GM21576 (cell line): Measurements from ENCODE around the gene RAB44.

Experiments used
- ATAC-seq: cut with Tn5 transposase; IDR thresholded peaks from one replicate; pipeline ENCODE4 v1.9.1; 2021; ENCODE audit warnings: mild to moderate bottlenecking, moderate library complexity; ENCODE audit not compliant: unreplicated experiment

RAB44 gene

DNA sequence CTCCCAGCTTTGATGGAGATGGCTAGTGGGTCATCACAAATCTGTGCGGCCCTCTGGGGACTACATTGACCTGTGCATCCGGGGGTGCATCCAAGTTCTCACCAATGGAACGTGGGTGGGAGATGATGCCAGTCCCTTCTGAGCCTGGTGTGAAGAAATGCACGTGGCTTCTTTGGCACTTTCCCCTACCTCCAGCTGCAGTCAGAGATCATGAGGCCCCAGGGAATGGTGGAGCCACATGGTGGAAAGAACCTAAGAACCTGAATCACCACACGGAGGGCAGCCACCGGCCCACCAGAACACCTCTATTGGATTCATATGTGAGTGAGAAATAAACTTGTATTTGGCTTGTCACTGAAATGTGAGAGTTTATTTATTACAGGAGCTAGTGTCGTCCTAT, 29.0 kb upstream of the RAB44 start:
- no peak for ATAC-seq

DNA sequence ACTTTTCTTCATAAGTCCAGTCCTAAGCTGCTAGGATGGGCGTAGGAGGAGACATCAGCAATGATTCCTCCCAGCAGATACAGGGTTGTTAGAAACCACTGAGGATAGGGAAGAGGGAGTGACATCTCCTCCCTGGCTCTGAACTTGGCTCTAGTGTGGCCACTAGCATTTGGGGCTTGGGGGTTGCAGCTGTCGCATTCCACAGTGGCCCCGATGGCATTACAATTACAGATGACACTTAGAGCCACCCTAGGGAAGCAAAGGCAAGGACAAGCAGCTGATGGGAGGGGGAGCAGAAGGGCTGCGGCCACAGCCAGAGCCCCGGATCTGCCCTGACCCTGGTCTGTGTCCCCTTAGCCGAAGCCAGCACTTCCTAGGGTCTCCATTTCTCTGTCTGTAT, 28.6 kb upstream of the RAB44 start:
- ATAC-seq = no peak

- no peak for ATAC-seq
Observed at GRCh38 chr6:36670271-36670670, 27.4 kb upstream of the RAB44 start.

- ATAC-seq = no peak
Observed at GRCh38 chr6:36671687-36672375, 25.8 kb upstream of the RAB44 start.

- no peak for ATAC-seq
Observed at GRCh38 chr6:36673882-36674281, 23.7 kb upstream of the RAB44 start.

DNA sequence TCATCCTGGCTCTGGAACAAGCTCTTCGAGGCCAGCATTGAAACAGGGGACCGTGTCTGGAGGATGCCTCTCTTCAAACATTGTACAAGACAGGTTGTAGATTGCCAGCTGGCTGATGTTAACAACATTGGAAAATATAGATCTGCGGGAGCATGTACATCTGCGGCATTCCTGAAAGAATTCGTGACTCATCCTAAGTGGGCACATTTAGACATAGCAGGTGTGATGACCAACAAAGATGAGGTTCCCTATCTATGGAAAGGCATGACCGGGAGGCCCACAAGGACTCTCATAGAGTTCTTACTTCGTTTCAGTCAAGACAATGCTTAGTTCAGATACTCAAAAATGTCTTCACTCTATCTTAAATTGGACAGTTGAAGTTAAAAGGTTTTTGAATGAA, 22.7 kb upstream of the RAB44 start:
- no peak for ATAC-seq

DNA sequence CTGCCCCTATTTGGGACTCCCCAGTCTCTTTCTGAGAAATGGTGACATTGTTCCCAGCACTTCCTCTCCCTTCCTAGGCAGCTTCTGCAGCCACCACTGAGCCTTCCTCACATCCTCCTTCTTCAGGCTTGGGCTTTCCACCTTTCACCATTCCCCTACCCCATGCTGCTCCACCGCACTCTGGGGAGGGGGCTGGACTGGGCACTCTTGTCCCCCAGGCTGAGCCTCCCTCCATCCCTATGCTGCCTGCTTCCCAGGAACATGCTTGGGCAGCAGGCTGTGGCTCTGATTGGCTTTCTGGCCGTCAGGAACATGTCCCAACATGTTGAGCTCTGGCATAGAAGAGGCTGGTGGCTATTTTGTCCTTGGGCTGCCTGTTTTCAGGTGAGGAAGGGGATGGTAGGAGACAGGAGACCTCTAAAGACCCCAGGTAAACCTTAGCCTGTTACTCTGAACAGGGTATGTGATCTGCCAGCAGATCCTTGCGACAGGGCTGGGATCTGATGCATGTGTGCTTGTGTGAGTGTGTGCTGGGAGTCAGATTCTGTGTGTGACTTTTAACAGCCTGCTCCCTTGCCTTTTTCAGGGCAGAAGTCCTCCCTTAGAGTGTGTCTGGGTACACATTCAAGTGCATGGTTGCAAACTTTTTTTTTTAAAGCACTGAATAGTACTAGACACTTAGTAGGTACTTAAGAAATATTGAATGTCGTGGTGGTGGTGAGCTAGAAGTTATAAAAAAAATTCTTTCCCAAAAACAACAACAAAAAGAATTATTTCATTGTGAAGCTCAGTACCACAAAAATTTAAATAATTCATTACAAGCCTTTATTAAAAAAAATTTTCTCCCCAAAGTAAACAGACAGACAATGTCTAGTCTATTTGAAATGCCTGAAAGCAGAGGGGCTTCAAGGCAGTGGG, 21.2 kb upstream of the RAB44 start:
- ATAC-seq = no peak

DNA sequence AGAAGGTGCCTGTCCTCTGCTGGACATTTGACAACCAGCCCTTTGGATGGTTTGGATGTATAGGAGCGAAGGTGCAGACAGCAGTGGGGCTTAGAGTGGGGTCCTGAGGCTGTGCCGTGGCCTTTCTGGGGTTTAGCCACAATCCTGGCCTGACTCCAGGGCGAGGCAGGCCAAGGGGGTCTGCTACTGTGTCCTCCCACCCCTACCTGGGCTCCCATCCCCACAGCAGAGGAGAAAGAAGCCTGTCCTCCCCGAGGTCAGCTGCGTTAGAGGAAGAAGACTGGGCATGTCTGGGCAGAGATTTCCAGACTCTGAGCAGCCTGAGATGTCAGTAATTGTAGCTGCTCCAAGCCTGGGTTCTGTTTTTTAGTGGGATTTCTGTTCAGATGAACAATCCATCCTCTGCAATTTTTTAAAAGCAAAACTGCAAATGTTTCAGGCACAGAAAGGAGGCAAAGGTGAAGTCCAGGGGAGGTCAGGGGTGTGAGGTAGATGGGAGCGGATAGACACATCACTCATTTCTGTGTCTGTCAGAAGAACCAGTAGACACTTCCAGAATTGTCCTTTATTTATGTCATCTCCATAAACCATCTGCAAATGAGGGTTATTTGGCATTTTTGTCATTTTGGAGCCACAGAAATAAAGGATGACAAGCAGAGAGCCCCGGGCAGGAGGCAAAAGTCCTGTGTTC, 20.4 kb upstream of the RAB44 start:
- ATAC-seq = no peak

DNA sequence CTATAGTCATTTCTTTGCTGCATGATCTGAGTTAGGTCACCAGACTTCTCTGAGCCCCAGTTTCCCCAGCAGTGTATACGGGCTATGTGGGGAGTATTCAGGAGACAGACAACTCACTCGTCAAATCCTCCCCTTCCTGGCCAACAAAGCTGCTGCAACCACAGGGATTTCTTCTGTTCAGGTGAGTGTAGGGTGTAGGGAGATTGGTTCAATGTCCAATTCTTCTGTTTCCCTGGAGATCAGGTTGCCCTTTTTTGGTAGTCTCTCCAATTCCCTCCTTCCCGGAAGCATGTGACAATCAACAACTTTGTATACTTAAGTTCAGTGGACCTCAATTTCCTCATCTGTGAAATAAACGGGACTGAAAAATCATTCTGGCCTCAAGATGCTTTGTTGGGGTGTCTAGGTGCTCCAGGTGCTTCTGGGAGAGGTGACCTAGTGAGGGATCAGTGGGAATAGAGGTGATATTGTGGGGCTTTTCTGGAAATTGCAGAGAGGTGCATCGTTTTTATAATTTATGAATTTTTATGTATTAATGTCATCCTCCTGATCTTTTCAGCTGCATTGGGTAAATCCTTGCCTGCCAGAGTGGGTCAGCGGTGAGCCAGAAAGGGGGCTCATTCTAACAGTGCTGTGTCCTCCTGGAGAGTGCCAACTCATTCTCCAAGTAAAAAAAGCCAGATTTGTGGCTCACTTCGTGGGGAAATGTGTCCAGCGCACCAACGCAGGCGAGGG, 19.7 kb upstream of the RAB44 start:
- no peak for ATAC-seq

- peak; percentile 33 for ATAC-seq
Observed at GRCh38 chr6:36678488-36679042, 19.1 kb upstream of the RAB44 start, which contains the start of gene CDKN1A. TSS of gene CDKN1A (plus strand) at chr6:36678714. CDS start at chr6:36684102, 5,388 bp downstream.

GRCh38 chr6:36679043-36679833, 18.4 kb upstream of the RAB44 start:
- ATAC-seq = no peak

DNA sequence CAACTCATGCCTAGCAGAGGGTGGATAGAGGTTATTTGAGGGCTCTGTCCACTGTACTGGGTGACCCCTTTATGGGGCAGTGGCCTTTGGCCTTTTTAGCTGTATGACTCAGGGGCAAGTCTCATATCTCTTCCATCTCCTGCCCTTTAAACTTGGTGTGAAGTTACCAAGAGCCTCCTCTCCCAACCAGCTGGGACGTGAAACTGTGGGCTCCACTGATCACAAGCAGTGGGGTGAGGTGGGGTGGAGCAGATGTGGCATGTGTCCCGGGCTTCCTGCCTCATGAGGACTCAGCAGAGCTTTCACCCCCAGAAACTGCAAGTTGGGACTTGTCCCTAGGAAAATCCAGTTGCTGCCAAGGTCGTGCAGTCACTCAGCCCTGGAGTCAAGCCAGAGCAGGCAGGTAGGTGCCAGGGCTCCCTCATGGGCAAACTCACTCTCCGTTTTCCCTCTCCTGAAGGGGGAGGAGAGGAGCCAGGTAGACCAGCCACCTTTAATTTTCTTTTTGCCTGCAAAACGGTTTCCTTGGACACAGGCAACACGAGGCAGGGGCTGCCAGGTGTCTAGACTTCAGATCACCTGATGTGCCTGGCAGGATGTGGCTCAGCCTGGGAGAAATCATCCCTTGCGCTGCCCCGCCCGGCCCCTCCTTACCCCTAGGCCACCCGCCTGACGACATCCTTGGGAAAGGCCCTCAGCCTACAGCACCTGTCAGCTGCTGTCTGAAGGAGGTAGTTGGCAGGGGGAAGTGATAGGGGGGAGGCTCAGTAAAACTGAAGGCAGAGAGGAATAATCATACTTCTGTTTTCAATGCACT, 15.1 kb upstream of the RAB44 start:
- peak; percentile 29 for ATAC-seq

DNA sequence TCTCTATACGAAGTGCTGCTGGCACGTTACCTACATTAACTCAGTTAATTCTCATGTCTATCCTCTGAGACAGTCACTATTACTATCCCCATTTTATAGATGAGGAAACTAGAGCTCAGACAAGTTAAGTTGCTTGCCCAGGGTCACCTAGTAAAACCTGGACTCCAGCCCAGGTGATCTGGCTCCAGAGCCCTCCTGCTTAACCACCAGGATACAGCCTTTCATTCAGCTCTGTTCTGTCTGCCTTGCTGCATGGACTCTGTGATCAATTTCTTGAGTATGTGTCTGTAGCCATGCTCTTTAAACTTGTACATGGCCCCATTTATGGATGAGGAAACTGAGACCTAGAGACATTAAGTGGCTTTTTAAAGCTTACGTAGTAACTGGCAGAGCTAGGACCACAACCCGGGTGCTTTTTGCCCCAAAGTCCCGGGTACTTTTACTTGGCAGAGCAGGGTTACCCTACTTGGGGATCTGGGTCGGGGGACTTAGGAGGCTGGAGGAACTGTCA, 14.4 kb upstream of the RAB44 start:
- no peak for ATAC-seq

DNA sequence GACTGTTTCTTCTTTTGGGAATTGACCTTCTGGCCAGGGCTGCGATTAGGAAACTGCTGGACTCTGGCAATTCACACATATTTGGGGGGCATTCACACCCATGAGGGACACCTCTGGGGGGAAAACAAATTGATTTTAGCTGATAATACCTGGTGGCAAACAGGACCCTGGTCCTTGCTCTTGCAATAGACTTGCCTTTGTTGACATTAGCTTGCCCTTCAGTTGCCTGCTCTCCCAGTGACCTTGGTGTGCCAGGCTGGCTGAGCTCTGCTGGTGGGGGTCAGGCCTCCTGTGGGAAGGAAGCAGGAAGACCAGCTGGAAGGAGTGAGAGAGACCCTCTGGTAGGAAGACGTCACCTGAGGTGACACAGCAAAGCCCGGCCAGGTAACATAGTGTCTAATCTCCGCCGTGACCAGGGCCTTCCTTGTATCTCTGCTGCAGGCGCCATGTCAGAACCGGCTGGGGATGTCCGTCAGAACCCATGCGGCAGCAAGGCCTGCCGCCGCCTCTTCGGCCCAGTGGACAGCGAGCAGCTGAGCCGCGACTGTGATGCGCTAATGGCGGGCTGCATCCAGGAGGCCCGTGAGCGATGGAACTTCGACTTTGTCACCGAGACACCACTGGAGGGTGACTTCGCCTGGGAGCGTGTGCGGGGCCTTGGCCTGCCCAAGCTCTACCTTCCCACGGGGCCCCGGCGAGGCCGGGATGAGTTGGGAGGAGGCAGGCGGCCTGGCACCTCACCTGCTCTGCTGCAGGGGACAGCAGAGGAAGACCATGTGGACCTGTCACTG, 13.8 kb upstream of the RAB44 start:
- no peak for ATAC-seq

- ATAC-seq = no peak
Observed at GRCh38 chr6:36684447-36684812, 13.2 kb upstream of the RAB44 start.

DNA sequence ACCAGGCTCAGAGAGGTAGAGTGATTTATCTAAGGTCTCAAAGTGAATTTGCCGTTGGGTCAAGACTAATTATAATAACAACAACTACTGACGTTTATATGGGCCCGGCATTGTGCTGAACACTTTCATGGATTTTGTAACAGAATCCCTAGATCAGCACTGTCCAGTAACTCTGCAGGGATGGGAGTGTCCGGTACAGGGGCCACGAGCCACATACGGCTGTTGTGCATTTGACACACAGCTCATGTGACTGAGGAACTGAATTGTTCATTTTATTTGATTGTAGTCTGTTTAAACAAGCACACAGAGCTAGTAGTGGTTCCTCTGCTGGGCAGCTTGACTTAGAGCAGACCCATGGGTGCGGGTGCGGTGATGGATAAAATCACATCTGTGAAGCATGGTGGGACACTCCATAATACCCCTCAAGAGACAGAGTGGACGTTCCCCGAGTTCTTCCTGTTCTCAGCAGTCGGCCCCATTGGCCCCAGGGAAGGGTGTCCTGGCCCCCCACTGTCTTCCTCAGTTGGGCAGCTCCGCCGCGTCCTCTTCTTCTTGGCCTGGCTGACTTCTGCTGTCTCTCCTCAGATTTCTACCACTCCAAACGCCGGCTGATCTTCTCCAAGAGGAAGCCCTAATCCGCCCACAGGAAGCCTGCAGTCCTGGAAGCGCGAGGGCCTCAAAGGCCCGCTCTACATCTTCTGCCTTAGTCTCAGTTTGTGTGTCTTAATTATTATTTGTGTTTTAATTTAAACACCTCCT, 12.3 kb upstream of the RAB44 start:
- ATAC-seq = no peak

DNA sequence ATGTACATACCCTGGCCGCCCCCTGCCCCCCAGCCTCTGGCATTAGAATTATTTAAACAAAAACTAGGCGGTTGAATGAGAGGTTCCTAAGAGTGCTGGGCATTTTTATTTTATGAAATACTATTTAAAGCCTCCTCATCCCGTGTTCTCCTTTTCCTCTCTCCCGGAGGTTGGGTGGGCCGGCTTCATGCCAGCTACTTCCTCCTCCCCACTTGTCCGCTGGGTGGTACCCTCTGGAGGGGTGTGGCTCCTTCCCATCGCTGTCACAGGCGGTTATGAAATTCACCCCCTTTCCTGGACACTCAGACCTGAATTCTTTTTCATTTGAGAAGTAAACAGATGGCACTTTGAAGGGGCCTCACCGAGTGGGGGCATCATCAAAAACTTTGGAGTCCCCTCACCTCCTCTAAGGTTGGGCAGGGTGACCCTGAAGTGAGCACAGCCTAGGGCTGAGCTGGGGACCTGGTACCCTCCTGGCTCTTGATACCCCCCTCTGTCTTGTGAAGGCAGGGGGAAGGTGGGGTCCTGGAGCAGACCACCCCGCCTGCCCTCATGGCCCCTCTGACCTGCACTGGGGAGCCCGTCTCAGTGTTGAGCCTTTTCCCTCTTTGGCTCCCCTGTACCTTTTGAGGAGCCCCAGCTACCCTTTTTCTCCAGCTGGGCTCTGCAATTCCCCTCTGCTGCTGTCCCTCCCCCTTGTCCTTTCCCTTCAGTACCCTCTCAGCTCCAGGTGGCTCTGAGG, 11.5 kb upstream of the RAB44 start:
- ATAC-seq = no peak
